Peyer's patch (tissue), 4 donors: ENCODE measurements around the gene LCN6. TPM values are rescaled to one million over a fixed set of nuclear protein-coding genes. Genes with fewer than 3 reads are reported as not detected.

Experiments used
- DNase-seq, 3 donors: peaks; one replicate each; pipeline ENCODE4 v3.0.0-alpha.2; 2017 to 2019
- H3K27ac ChIP-seq, 4 donors: fragments of 200-600 bp; sonication (generic); one replicate each; pipeline ENCODE4 v1.5.1; 2016 to 2019
- H3K27me3 ChIP-seq, 2 donors: fragments of 200-600 bp; sonication (generic); one replicate each; pipeline ENCODE4 v1.5.1; 2019
- H3K36me3 ChIP-seq, 3 donors: fragments of 200-600 bp; sonication (generic); one replicate each; pipeline ENCODE4 v1.5.1; 2016 to 2019
- H3K4me1 ChIP-seq, 4 donors: fragments of 200-600 bp; sonication (generic); one replicate each; pipeline ENCODE4 v1.5.1; 2016 to 2019
- H3K4me3 ChIP-seq, 4 donors: fragments of 200-600 bp; sonication (generic); 1 replicate in 3 of 4; 2 replicates in 1 of 4; pipeline ENCODE4 v1.5.1; 2016 to 2019; ENCODE audit warnings: mild to moderate bottlenecking in 1 of 4
- H3K9me3 ChIP-seq, 4 donors: fragments of 200-600 bp; sonication (generic); one replicate each; pipeline ENCODE4 v1.5.1; 2016 to 2019; ENCODE audit warnings: mild to moderate bottlenecking in 1 of 4
- CTCF ChIP-seq, 6 experiments: fragments of 450-650 bp in 4 of 6; fragments of 200-600 bp in 2 of 6; sonication (generic) in 1 of 6; IDR thresholded peaks; one replicate each; pipeline ENCODE4 v1.5.1; 2017 to 2019; ENCODE audit warnings: antibody characterized with exemption in 6 of 6, mild to moderate bottlenecking in 3 of 6, moderate library complexity in 1 of 6
- POLR2A ChIP-seq, 2 donors: fragments of 450-650 bp; IDR thresholded peaks; one replicate each; pipeline ENCODE4 v1.5.1; 2017; ENCODE audit warnings: antibody characterized with exemption in 2 of 2, mild to moderate bottlenecking in 2 of 2, moderate library complexity in 2 of 2
- total RNA-seq, 4 donors: library from RNA; depleted of rRNA; stranded (reverse); fragments of >200 nt; gene quantifications; one replicate each; pipeline ENCODE4 v1.1.0, GENCODE V29; 2016

The LCN6 gene
- total RNA-seq, 4 donors from 2014 or later: 4.7 to 17.3 (median 5.6) TPM

GRCh38 chr9:136720898-136721338 lies 27.4 kb downstream of the LCN6 start:
- Histone ChIP-seq H3K4me1 (peaks cover 3 to 38% (median 15%) of the 10 kb centered on the region in 4 donors), H3K27ac (peak overlapping the region in 2 of 4 donors; percentile 6 to 16), H3K4me3 (no peak overlapping the region), H3K27me3 (no peaks in the 10 kb centered on the region), H3K36me3 (peaks cover 0 to 48% (median 0%) of the 10 kb centered on the region in 3 donors), H3K9me3 (no peaks in the 10 kb centered on the region)
- TF ChIP-seq POLR2A (IDR thresholded peaks at IDR 0.05): no peak
- no peak for TF ChIP-seq CTCF (IDR thresholded peaks at IDR 0.05)
- no peak for DNase-seq

- Histone ChIP-seq H3K27ac (peak overlapping the region in 2 of 4 donors; percentile 6 to 16), H3K9me3 (no peaks in the 10 kb centered on the region), H3K4me1 (peaks cover 3 to 33% (median 12%) of the 10 kb centered on the region in 4 donors), H3K36me3 (peaks cover 0 to 43% (median 0%) of the 10 kb centered on the region in 3 donors), H3K4me3 (no peak overlapping the region), H3K27me3 (no peaks in the 10 kb centered on the region)
- TF ChIP-seq CTCF (IDR thresholded peaks at IDR 0.05): no peak
- no peak for TF ChIP-seq POLR2A (IDR thresholded peaks at IDR 0.05)
- peak in 1 of 3 donors; percentile 47 for DNase-seq
These were observed 28.0 kb downstream of the LCN6 start for GRCh38 chr9:136720251-136720897.

- H3K27me3 ChIP-seq: no peaks in the 10 kb centered on the region
- peak in 1 of 6 experiments; percentile 24 for TF ChIP-seq CTCF (IDR thresholded peaks at IDR 0.05)
- no peak for TF ChIP-seq POLR2A (IDR thresholded peaks at IDR 0.05)
- H3K9me3 ChIP-seq: no peaks in the 10 kb centered on the region
- peak overlapping the region in 1 of 4 donors; percentile 58 for H3K27ac ChIP-seq
- H3K4me1 ChIP-seq: peaks cover 3 to 30% (median 12%) of the 10 kb centered on the region in 4 donors
- H3K36me3 ChIP-seq: peaks cover 0 to 32% (median 0%) of the 10 kb centered on the region in 3 donors
- peak overlapping the region in 1 of 4 donors; percentile 9 for H3K4me3 ChIP-seq
- peak in 2 of 3 donors; percentile 58 to 76 for DNase-seq
These were observed 29.0 kb downstream of the LCN6 start for GRCh38 chr9:136719195-136719880.

- H3K27ac ChIP-seq: peak overlapping the region in 1 of 4 donors; percentile 58
- H3K4me3 ChIP-seq: no peak overlapping the region
- H3K9me3 ChIP-seq: no peaks in the 10 kb centered on the region
- TF ChIP-seq CTCF (IDR thresholded peaks at IDR 0.05) (no peak), POLR2A (IDR thresholded peaks at IDR 0.05) (no peak)
- H3K27me3 ChIP-seq: peaks cover 0 to 7% of the 10 kb centered on the region in 2 donors
- peaks cover 3 to 30% (median 12%) of the 10 kb centered on the region in 4 donors for H3K4me1 ChIP-seq
- H3K36me3 ChIP-seq: peaks cover 0 to 25% (median 0%) of the 10 kb centered on the region in 3 donors
- peak in 1 of 3 donors; percentile 45 for DNase-seq
These were observed 29.8 kb downstream of the LCN6 start for GRCh38 chr9:136718345-136719194.

GRCh38 chr9:136717399-136717798 lies 30.9 kb downstream of the LCN6 start:
- no peak for TF ChIP-seq CTCF (IDR thresholded peaks at IDR 0.05)
- no peak for TF ChIP-seq POLR2A (IDR thresholded peaks at IDR 0.05)
- Histone ChIP-seq H3K27me3 (peaks cover 0 to 13% of the 10 kb centered on the region in 2 donors), H3K4me3 (no peak overlapping the region), H3K4me1 (peaks cover 3 to 35% (median 12%) of the 10 kb centered on the region in 4 donors), H3K27ac (no peak overlapping the region), H3K9me3 (no peaks in the 10 kb centered on the region), H3K36me3 (peaks cover 0 to 13% (median 0%) of the 10 kb centered on the region in 3 donors)
- DNase-seq: peak in 1 of 3 donors; percentile 45
